Dedifferentiated amniotic fluid mesenchymal stem cell (primary cell): ENCODE measurements around the gene RFT1.
A peak's percentile ranks its signal among the peaks of the same experiment; 100 is the strongest.

Experiments used
- DNase-seq: peaks from one replicate; pipeline ENCODE4 v3.0.0-alpha.2; 2016; ENCODE audit errors: extremely low spot score

The RFT1 gene

GRCh38 chr3:53126601-53127000, 3.6 kb downstream of the RFT1 start:
- DNase-seq, result no peak

- no peak for DNase-seq
Measured at GRCh38 chr3:53123953-53124352, 6.3 kb downstream of the RFT1 start.

GRCh38 chr3:53123510-53123909, 6.7 kb downstream of the RFT1 start:
- no peak for DNase-seq

- no peak for DNase-seq
Measured at GRCh38 chr3:53122933-53123305, 7.3 kb downstream of the RFT1 start.

GRCh38 chr3:53122255-53122932, 7.8 kb downstream of the RFT1 start:
- no peak for DNase-seq

GRCh38 chr3:53120336-53120735, 9.9 kb downstream of the RFT1 start:
- DNase-seq, result no peak

GRCh38 chr3:53116956-53117355, 13.3 kb downstream of the RFT1 start:
- DNase-seq, result no peak

- DNase-seq, result no peak
Measured at GRCh38 chr3:53114412-53115074, 15.7 kb downstream of the RFT1 start.

- DNase-seq, result peak; percentile 75
Measured at GRCh38 chr3:53114011-53114400, 16.2 kb downstream of the RFT1 start.

GRCh38 chr3:53113293-53114010, 16.8 kb downstream of the RFT1 start:
- no peak for DNase-seq

- no peak for DNase-seq
Measured at GRCh38 chr3:53111822-53112221, 18.4 kb downstream of the RFT1 start.

GRCh38 chr3:53109891-53110771, 20.1 kb downstream of the RFT1 start:
- DNase-seq, result peak; percentile 43

GRCh38 chr3:53109190-53109589, 21.0 kb downstream of the RFT1 start:
- DNase-seq, result no peak

GRCh38 chr3:53104762-53105161, 25.5 kb downstream of the RFT1 start:
- DNase-seq, result no peak

GRCh38 chr3:53103397-53104296, 26.6 kb downstream of the RFT1 start:
- DNase-seq, result no peak

- no peak for DNase-seq
Measured at GRCh38 chr3:53102601-53103147, 27.6 kb downstream of the RFT1 start.

- DNase-seq, result no peak
Measured at GRCh38 chr3:53101956-53102355, 28.3 kb downstream of the RFT1 start.

- no peak for DNase-seq
Measured at GRCh38 chr3:53100818-53101466, 29.3 kb downstream of the RFT1 start.

GRCh38 chr3:53097887-53098286, 32.3 kb downstream of the RFT1 start:
- no peak for DNase-seq

- no peak for DNase-seq
Measured at GRCh38 chr3:53092942-53093341, 37.3 kb downstream of the RFT1 start.
